PC-3 (cell line): Measurements from ENCODE around the gene IP6K1. TPM values are rescaled to one million over a fixed set of nuclear protein-coding genes. Genes with fewer than 3 reads are reported as not detected.
A peak's percentile ranks its signal among the peaks of the same experiment; 100 is the strongest.

ENCODE experiments used
- ATAC-seq: fragments of 200-7000 bp; cut with Tn5 transposase; 2 replicates; pipeline ENCODE4 v1.9.1; 2020; ENCODE audit warnings: mild to moderate bottlenecking, moderate library complexity
- BruUV-seq: library from RNA; stranded (reverse); fragments of 400-500 nt; replicated peaks from 2 replicates; lab custom pipeline; 2021; lab: Mats Ljungman, UMichigan
- CTCF ChIA-PET: fragments of 300-600 bp; sonication (Branson Sonifier 250); formaldehyde crosslinking; loops from one replicate; lab custom pipeline; 2022; ENCODE audit warnings: antibody characterized with exemption; lab: Charles Lee
- POLR2A ChIA-PET: fragments of 300-600 bp; sonication (Branson Sonifier 250); formaldehyde crosslinking; loops from one replicate; lab custom pipeline; 2022; ENCODE audit warnings: antibody characterized with exemption; ENCODE audit not compliant: unreplicated experiment; lab: Charles Lee
- DNase-seq: peaks from one replicate; pipeline ENCODE4 v3.0.0-alpha.2; 2015
- H2AFZ ChIP-seq: fragments of 300-600 bp; sonication (generic); 2 replicates; pipeline ENCODE4 v1.6.0; 2016; ENCODE audit warnings: antibody characterized with exemption, low read length
- H3F3A ChIP-seq: fragments of 300-600 bp; sonication (generic); one replicate; pipeline ENCODE4 v1.6.0; 2017; ENCODE audit warnings: antibody characterized with exemption, low read length, control low read depth, mild to moderate bottlenecking; ENCODE audit not compliant: unreplicated experiment
- H3K27ac ChIP-seq: fragments of 300-600 bp; sonication (generic); 2 replicates; pipeline ENCODE4 v1.5.1; 2016; ENCODE audit warnings: mild to moderate bottlenecking, low read length
- H3K27me3 ChIP-seq: fragments of 300-600 bp; sonication (generic); 2 replicates; pipeline ENCODE4 v1.6.1; 2016; ENCODE audit warnings: low read length, mixed read lengths
- H3K36me3 ChIP-seq: fragments of 300-600 bp; sonication (generic); 2 replicates; pipeline ENCODE4 v1.6.1; 2016; ENCODE audit warnings: low read depth, mixed run types, low read length, mixed read lengths
- H3K4me1 ChIP-seq: fragments of 300-600 bp; sonication (generic); 2 replicates; pipeline ENCODE4 v1.5.1; 2016; ENCODE audit warnings: low read length; ENCODE audit not compliant: insufficient read depth
- H3K4me2 ChIP-seq: fragments of 300-600 bp; sonication (generic); 2 replicates; pipeline ENCODE4 v1.6.0; 2016; ENCODE audit warnings: low read length
- H3K4me3 ChIP-seq: fragments of 300-600 bp; sonication (generic); 2 replicates; pipeline ENCODE4 v1.5.1; 2016; ENCODE audit warnings: mild to moderate bottlenecking, low read length, mixed read lengths
- H3K79me2 ChIP-seq: fragments of 300-600 bp; sonication (generic); 2 replicates; pipeline ENCODE4 v1.6.1; 2017; ENCODE audit warnings: low read length, mixed read lengths
- H3K9ac ChIP-seq: fragments of 300-600 bp; sonication (generic); 2 replicates; pipeline ENCODE4 v1.6.0; 2016; ENCODE audit warnings: mild to moderate bottlenecking, low read length
- H3K9me2 ChIP-seq: fragments of 300-600 bp; sonication (generic); replicated peaks from 2 replicates; pipeline ENCODE4 v1.6.1; 2016; ENCODE audit warnings: mixed run types, low read length, mixed read lengths
- H3K9me3 ChIP-seq: fragments of 300-600 bp; sonication (generic); 2 replicates; pipeline ENCODE4 v1.6.1; 2016; ENCODE audit warnings: low read length, mixed read lengths
- H4K20me1 ChIP-seq: fragments of 300-600 bp; sonication (generic); 2 replicates; pipeline ENCODE4 v1.6.1; 2016; ENCODE audit warnings: low read length, mixed read lengths
- EZH2 ChIP-seq: fragments of 300-600 bp; sonication (generic); IDR thresholded peaks from one replicate; pipeline ENCODE4 v1.6.1; 2017; ENCODE audit warnings: antibody characterized with exemption, mild to moderate bottlenecking, low read length; ENCODE audit not compliant: unreplicated experiment
- EZH2phosphoT487 ChIP-seq: fragments of 300-600 bp; sonication (generic); IDR thresholded peaks from 2 replicates; pipeline ENCODE4 v1.6.1; 2018; ENCODE audit warnings: mild to moderate bottlenecking, antibody characterized with exemption, low read length, borderline replicate concordance
- intact Hi-C: fragments of 100-400 bp; cut with micrococcal nuclease; formaldehyde crosslinking; loops from 2 replicates; pipeline ENCODE4 v1.9.0; 2023
- total RNA-seq: library from RNA; depleted of rRNA; stranded (reverse); fragments of >200 nt; gene quantifications from 2 replicates; pipeline ENCODE4 v1.2.3, GENCODE V29; 2014
- TF ChIP-seq, protein P1 (sequence below): fragments of 300-600 bp; sonication (generic); conservative IDR thresholded peaks from 2 replicates; pipeline ENCODE4 v1.5.1; 2017; ENCODE audit warnings: antibody characterized with exemption, low read depth, mild to moderate bottlenecking, low read length

The IP6K1 gene
- total RNA-seq, 1 experiment from 2014 or later, result 50.3 TPM

DNA sequence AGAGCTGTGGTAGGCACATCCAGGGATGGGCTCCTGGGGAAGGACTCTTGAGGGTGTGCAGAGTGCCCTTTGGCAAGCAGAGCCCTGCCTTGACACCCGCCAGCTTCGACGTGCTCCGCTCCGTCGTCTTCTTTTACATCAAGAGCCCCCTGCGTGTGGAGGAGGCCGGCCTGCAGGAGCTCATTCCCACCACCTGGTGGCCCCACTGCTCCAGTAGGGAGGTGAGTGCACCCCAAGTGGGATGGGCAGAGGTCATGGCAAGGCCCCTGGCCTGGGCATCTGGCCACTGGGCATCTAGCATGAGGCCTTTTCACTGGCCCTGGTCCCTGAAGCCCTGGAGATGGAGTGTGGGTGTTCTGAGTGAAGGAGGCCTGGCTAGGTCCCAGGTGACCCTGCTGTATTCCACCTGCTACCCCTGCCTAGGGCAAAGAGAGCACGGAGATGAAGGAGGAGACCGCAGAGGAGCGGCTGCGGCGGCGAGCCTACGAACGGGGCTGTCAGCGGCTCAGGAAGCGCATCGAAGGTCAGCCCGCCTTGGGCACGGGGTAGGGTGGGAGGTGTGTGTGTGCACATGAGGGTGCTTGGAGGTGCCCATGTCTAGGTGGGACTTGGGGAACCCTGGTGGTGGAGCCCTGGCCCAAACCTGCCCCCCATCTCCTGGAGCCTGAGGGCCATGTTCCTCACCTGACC lies 84.8 kb downstream of the IP6K1 start:
- no peaks in the 10 kb centered on the region for H3F3A ChIP-seq
- no peaks in the 10 kb centered on the region for H3K9me2 ChIP-seq
- no peak overlapping the region for H3K4me3 ChIP-seq
- TF ChIP-seq, protein P1, sequence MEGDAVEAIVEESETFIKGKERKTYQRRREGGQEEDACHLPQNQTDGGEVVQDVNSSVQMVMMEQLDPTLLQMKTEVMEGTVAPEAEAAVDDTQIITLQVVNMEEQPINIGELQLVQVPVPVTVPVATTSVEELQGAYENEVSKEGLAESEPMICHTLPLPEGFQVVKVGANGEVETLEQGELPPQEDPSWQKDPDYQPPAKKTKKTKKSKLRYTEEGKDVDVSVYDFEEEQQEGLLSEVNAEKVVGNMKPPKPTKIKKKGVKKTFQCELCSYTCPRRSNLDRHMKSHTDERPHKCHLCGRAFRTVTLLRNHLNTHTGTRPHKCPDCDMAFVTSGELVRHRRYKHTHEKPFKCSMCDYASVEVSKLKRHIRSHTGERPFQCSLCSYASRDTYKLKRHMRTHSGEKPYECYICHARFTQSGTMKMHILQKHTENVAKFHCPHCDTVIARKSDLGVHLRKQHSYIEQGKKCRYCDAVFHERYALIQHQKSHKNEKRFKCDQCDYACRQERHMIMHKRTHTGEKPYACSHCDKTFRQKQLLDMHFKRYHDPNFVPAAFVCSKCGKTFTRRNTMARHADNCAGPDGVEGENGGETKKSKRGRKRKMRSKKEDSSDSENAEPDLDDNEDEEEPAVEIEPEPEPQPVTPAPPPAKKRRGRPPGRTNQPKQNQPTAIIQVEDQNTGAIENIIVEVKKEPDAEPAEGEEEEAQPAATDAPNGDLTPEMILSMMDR, result peak; percentile 68
- TF ChIP-seq EZH2phosphoT487, result no peak
- H3K27ac ChIP-seq, result no peak overlapping the region
- peaks cover 10% of the 10 kb centered on the region; the same call in 1 of the 2 replicates for H3K36me3 ChIP-seq
- H3K4me2 ChIP-seq, result no peak overlapping the region
- H3K4me1 ChIP-seq, result no peaks in the 10 kb centered on the region
- intact Hi-C loops, result no loop called here
- BruUV-seq, result no TSS peak
- CTCF ChIA-PET, result interaction anchor here (0.5 to 1.1 kb wide), 4 partner anchors 85 to 279 kb away, joined by 3 to 10 read pairs (median 4); partner anchors contain the start of gene IP6K1
- H3K79me2 ChIP-seq, result no peaks in the 10 kb centered on the region
- DNase-seq, result no peak
- no peak for ATAC-seq
- H2AFZ ChIP-seq, result no peak overlapping the region
- H3K9ac ChIP-seq, result no peak overlapping the region
- H3K27me3 ChIP-seq, result no peaks in the 10 kb centered on the region
- POLR2A ChIA-PET, result interaction anchor here (0.7 kb wide), 1 partner anchor 101 kb away, joined by 5 read pairs; no protein-coding TSS in a partner anchor
- no peaks in the 10 kb centered on the region for H4K20me1 ChIP-seq
- H3K9me3 ChIP-seq, result no peaks in the 10 kb centered on the region

DNA sequence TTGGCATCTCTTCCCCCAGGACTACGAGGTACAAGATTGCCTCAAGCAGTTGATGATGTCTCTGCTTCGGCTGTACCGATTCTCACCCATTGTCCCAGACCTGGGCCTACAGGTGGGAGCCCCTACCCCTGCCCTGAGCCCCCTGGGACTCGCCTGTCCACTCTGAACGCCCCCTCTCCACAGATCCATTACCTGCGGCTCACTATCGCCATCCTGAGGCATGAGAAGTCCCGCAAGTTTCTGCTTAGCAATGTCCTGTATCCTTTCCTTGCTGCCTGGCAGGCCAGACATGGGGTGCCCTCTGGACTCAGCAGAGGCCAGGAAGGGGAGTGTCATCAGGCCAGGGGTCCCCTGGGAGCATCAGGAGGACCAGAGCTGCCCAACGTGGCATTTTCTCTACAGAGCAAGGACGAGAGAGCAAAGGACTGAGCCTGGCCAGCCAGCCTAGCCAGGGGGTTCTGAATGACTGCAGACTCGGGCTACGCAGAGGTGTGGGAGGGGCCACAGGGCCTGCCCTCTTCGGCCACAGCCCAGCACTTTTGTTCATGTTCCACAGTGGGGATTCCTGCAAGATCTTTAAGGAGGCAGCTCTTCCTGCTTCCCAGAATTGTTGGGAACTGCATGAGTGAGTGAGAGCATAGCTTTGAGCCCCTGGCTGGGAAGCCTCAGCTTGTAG lies 85.8 kb downstream of the IP6K1 start:
- ChIA-PET CTCF (interaction anchor here (0.5 to 1.1 kb wide), 4 partner anchors 86 to 280 kb away, joined by 3 to 10 read pairs (median 4); partner anchors contain the start of gene IP6K1), POLR2A (interaction anchor here (0.7 kb wide), 1 partner anchor 102 kb away, joined by 5 read pairs; no protein-coding TSS in a partner anchor)
- Histone ChIP-seq H3K4me1 (no peaks in the 10 kb centered on the region), H3K36me3 (peaks cover 5% of the 10 kb centered on the region; the same call in 1 of the 2 replicates), H4K20me1 (no peaks in the 10 kb centered on the region), H3K9ac (no peak overlapping the region), H3K79me2 (no peaks in the 10 kb centered on the region), H3K9me3 (no peaks in the 10 kb centered on the region), H3K27me3 (no peaks in the 10 kb centered on the region), H3F3A (no peaks in the 10 kb centered on the region), H3K4me2 (no peak overlapping the region), H3K9me2 (no peaks in the 10 kb centered on the region), H2AFZ (no peak overlapping the region), H3K27ac (no peak overlapping the region), H3K4me3 (no peak overlapping the region)
- ATAC-seq, result no peak
- BruUV-seq, result no TSS peak
- TF ChIP-seq, protein P1, result peak; percentile 46
- TF ChIP-seq EZH2phosphoT487, result no peak
- no peak for DNase-seq
- intact Hi-C loops, result no loop called here

DNA sequence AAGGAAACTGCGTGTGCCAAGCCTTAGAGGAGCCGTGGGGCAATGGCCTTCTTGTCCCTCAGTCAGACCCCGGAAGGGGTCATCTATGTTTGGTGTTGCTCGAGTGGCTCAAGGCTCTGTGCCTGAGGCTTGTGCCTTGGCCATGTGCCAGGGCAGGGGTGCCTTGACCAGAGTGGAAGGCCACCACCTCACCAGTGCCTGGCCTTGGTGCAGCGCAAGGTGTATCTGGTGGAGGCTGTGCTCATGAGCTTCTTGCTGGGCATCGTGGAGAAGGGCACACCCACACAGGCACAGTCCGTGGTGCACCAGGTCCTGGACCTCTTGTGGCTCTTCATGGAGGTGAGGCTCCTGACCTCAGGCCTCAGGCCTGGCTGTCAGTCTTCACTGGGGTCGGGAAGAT lies 86.3 kb downstream of the IP6K1 start:
- CTCF ChIA-PET, result no interaction called here
- ATAC-seq, result no peak
- intact Hi-C loops, result no loop called here

More for the DNA sequence above, 86.3 kb downstream of the IP6K1 start:
- H3K9ac ChIP-seq, result no peak overlapping the region
- DNase-seq, result no peak
- H3K9me2 ChIP-seq, result no peaks in the 10 kb centered on the region
- no peak overlapping the region for H3K4me3 ChIP-seq
- BruUV-seq, result no TSS peak
- H3F3A ChIP-seq, result no peaks in the 10 kb centered on the region
- no peaks in the 10 kb centered on the region for H3K9me3 ChIP-seq
- no peaks in the 10 kb centered on the region for H3K79me2 ChIP-seq
- POLR2A ChIA-PET, result no interaction called here
- peaks cover 3% of the 10 kb centered on the region; the same call in 1 of the 2 replicates for H3K36me3 ChIP-seq
- no peak overlapping the region for H2AFZ ChIP-seq
- TF ChIP-seq EZH2, result no peak
- TF ChIP-seq, protein P1, result no peak
- no peak for TF ChIP-seq EZH2phosphoT487
- no peaks in the 10 kb centered on the region for H4K20me1 ChIP-seq
- H3K4me1 ChIP-seq, result no peaks in the 10 kb centered on the region
- H3K4me2 ChIP-seq, result no peak overlapping the region
- H3K27ac ChIP-seq, result no peak overlapping the region
- H3K27me3 ChIP-seq, result no peaks in the 10 kb centered on the region
